ENCODE results near the gene LRRIQ4.

GRCh38 chr3:169804681-169805080 is 8.0 kb upstream of the LRRIQ4 start:
- TF ChIP-seq CTCF (conservative IDR thresholded peaks at IDR 0.05; ENCODE audit: low read length), result no peak
- no peak for TF ChIP-seq EZH2phosphoT487 (IDR thresholded peaks at IDR 0.05; ENCODE audit: borderline replicate concordance)

Measured in Loucy (cell line).